ENCODE measurements around the gene ARFGEF3. TPM values are rescaled to one million over a fixed set of nuclear protein-coding genes. Genes with fewer than 3 reads are reported as not detected.

ARFGEF3 gene
- total and polyA plus RNA-seq, 2 donors (not counting 1 experiment from before 2014, with no cell fraction given) = not detected

DNA sequence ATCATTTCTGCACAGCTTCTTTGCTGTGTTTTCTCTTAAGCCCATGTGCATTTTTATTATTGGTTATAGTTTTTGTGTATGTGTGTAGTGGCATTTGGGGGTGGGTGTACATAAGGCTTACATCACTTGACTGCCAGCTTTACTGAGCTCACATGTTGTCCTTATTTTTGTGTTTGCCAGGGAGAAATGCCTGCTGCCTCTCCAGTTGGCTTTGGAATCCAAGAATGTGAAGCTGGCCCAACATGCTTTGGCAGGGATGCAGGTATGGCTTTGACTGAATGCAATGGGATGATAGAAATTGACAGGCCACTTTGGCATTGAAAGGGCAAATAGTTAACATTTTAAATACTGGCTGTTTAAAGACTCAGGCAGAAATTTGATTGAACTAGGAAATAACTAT is 45.1 kb downstream of the ARFGEF3 start:
- Mint-ChIP-seq H3K4me1 (no peaks in the 10 kb centered on the region), H3K27me3 (peaks cover 22% of the 10 kb centered on the region), H3K27ac (no peak overlapping the region), H3K9me3 (ENCODE audit: insufficient read depth) (no peaks in the 10 kb centered on the region), H3K4me3 (no peak overlapping the region)
- H3K4me3 ChIP-seq (ENCODE audit: control extremely low read depth in 1 of 5, extremely low read depth in 1 of 5, insufficient read depth in 1 of 5, low read depth in 2 of 5, low read length in 4 of 5) = no peak overlapping the region
- ATAC-seq (ENCODE audit: low read depth) (no peak), DNase-seq (no peak)
- no peaks in the 10 kb centered on the region for H3K79me2 ChIP-seq (ENCODE audit: control insufficient read depth, insufficient read depth, low read length)
- no peak overlapping the region for H3K9ac ChIP-seq (ENCODE audit: low read length)
- no peak overlapping the region for H3K27ac ChIP-seq (ENCODE audit: low read length in 2 of 2)
- no peak overlapping the region for H2AFZ ChIP-seq (ENCODE audit: insufficient read depth, low read depth, low read length, poor library complexity, severe bottlenecking)
- no peaks in the 10 kb centered on the region for H4K20me1 ChIP-seq (ENCODE audit: control insufficient read depth, insufficient read depth, low read length, poor library complexity, severe bottlenecking)
- no peaks in the 10 kb centered on the region for H3K36me3 ChIP-seq (replicated peaks in 1 of 2; ENCODE audit: control extremely low read depth in 1 of 2, control insufficient read depth in 1 of 2, extremely low read depth in 1 of 2, insufficient read depth in 2 of 2, low read length in 1 of 2)
- H3K9me3 ChIP-seq (ENCODE audit: control extremely low read depth in 1 of 3, control insufficient read depth in 2 of 3, insufficient read depth in 1 of 3, low read length in 2 of 3) = no peaks in the 10 kb centered on the region
- intact Hi-C loops (cut with micrococcal nuclease) = no loop called here
- no peak for TF ChIP-seq EZH2 (IDR thresholded peaks at IDR 0.05; ENCODE audit: borderline replicate concordance, insufficient read depth, low read depth, low read length, poor library complexity, severe bottlenecking)
- TF ChIP-seq, protein P1, sequence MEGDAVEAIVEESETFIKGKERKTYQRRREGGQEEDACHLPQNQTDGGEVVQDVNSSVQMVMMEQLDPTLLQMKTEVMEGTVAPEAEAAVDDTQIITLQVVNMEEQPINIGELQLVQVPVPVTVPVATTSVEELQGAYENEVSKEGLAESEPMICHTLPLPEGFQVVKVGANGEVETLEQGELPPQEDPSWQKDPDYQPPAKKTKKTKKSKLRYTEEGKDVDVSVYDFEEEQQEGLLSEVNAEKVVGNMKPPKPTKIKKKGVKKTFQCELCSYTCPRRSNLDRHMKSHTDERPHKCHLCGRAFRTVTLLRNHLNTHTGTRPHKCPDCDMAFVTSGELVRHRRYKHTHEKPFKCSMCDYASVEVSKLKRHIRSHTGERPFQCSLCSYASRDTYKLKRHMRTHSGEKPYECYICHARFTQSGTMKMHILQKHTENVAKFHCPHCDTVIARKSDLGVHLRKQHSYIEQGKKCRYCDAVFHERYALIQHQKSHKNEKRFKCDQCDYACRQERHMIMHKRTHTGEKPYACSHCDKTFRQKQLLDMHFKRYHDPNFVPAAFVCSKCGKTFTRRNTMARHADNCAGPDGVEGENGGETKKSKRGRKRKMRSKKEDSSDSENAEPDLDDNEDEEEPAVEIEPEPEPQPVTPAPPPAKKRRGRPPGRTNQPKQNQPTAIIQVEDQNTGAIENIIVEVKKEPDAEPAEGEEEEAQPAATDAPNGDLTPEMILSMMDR (IDR thresholded peaks at IDR 0.05) = no peak
- ChIA-PET POLR2A (no interaction called here), CTCF (no interaction called here)
- H3K4me1 ChIP-seq (ENCODE audit: control insufficient read depth in 2 of 2, insufficient read depth in 2 of 2, low read length in 2 of 2) = no peaks in the 10 kb centered on the region
- no peak overlapping the region for H3K4me2 ChIP-seq (replicated peaks; ENCODE audit: low read depth, low read length, poor library complexity, severe bottlenecking)
- H3K27me3 ChIP-seq (replicated peaks in 1 of 4; ENCODE audit: control extremely low read depth in 1 of 4, control insufficient read depth in 3 of 4, insufficient read depth in 4 of 4, low read length in 3 of 4) = peaks cover 0 to 11% (median 1%) of the 10 kb centered on the region in 4 experiments

DNA sequence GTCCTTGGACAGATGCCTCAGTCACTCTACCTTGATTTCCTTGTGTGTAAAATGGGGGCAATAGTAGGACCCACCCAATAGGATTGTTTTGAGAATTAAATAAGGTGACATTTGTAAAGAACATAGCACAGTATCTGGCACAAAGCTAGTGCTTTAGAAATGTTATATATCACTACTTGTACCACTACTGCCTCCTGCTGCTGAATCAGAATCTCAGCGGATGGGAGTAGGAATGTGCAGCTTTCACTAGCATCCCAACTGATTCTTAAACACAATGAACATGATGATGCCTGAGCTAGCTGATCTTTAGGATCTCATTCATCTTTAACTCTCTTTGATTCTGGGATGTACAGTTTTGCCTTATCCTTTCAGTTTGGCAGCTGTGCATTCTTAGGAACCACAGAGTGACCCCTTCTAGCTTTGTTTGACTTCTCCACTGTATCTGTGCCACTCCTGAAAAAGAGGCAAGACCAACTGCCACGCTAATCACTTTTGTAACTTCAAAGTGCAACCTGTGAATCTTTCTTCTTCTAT is 49.4 kb downstream of the ARFGEF3 start:
- no peak for DNase-seq
- H3K27me3 ChIP-seq (replicated peaks in 1 of 4; ENCODE audit: control extremely low read depth in 1 of 4, control insufficient read depth in 3 of 4, insufficient read depth in 4 of 4, low read length in 3 of 4) = peaks cover 0 to 3% (median 1%) of the 10 kb centered on the region in 4 experiments
- Mint-ChIP-seq H3K4me3 (no peak overlapping the region), H3K27me3 (peaks cover 22% of the 10 kb centered on the region), H3K9me3 (ENCODE audit: insufficient read depth) (no peaks in the 10 kb centered on the region), H3K4me1 (no peaks in the 10 kb centered on the region), H3K27ac (no peak overlapping the region)
- H3K9ac ChIP-seq (ENCODE audit: low read length) = no peak overlapping the region
- intact Hi-C loops (cut with micrococcal nuclease) = no loop called here
- H3K9me3 ChIP-seq (ENCODE audit: control extremely low read depth in 1 of 3, control insufficient read depth in 2 of 3, insufficient read depth in 1 of 3, low read length in 2 of 3) = peaks cover 0 to 3% (median 0%) of the 10 kb centered on the region in 3 donors
- CTCF ChIA-PET = no interaction called here
- TF ChIP-seq, protein P1 (IDR thresholded peaks at IDR 0.05) = no peak
- TF ChIP-seq EZH2 (IDR thresholded peaks at IDR 0.05; ENCODE audit: borderline replicate concordance, insufficient read depth, low read depth, low read length, poor library complexity, severe bottlenecking) = no peak
- WGBS (ENCODE audit: insufficient coverage) = no CpG with 5 or more reads among the region's 2 CpGs
- no peaks in the 10 kb centered on the region for H3K79me2 ChIP-seq (ENCODE audit: control insufficient read depth, insufficient read depth, low read length)
- ATAC-seq (ENCODE audit: low read depth) = no peak
- no peaks in the 10 kb centered on the region for H3K36me3 ChIP-seq (replicated peaks in 1 of 2; ENCODE audit: control extremely low read depth in 1 of 2, control insufficient read depth in 1 of 2, extremely low read depth in 1 of 2, insufficient read depth in 2 of 2, low read length in 1 of 2)
- POLR2A ChIA-PET = no interaction called here
- H3K4me3 ChIP-seq (ENCODE audit: control extremely low read depth in 1 of 5, extremely low read depth in 1 of 5, insufficient read depth in 1 of 5, low read depth in 2 of 5, low read length in 4 of 5) = no peak overlapping the region
- H3K4me1 ChIP-seq (ENCODE audit: control insufficient read depth in 2 of 2, insufficient read depth in 2 of 2, low read length in 2 of 2) = no peaks in the 10 kb centered on the region
- H4K20me1 ChIP-seq (ENCODE audit: control insufficient read depth, insufficient read depth, low read length, poor library complexity, severe bottlenecking) = no peaks in the 10 kb centered on the region
- no peak overlapping the region for H3K27ac ChIP-seq (ENCODE audit: low read length in 2 of 2)
- H3K4me2 ChIP-seq (replicated peaks; ENCODE audit: low read depth, low read length, poor library complexity, severe bottlenecking) = no peak overlapping the region
- H2AFZ ChIP-seq (ENCODE audit: insufficient read depth, low read depth, low read length, poor library complexity, severe bottlenecking) = no peak overlapping the region
